Retina (tissue), 1 donor: ENCODE measurements around the gene B3GNT5.

Experiments used
- DNase-seq: peaks from one replicate; pipeline ENCODE4 v3.0.0-alpha.2; 2016

The B3GNT5 gene

GRCh38 chr3:183233966-183234365 is 19.1 kb upstream of the B3GNT5 start:
- DNase-seq: no peak

- DNase-seq: no peak
Measured at GRCh38 chr3:183239046-183239445, 14.0 kb upstream of the B3GNT5 start.

GRCh38 chr3:183242431-183242830 is 10.6 kb upstream of the B3GNT5 start:
- no peak for DNase-seq

- no peak for DNase-seq
Measured at GRCh38 chr3:183244219-183244618, 8.8 kb upstream of the B3GNT5 start.

GRCh38 chr3:183244981-183245476 is 8.0 kb upstream of the B3GNT5 start:
- no peak for DNase-seq

GRCh38 chr3:183247011-183247589 is 6.0 kb upstream of the B3GNT5 start:
- no peak for DNase-seq

GRCh38 chr3:183249006-183249718 is 3.9 kb upstream of the B3GNT5 start:
- no peak for DNase-seq

- DNase-seq: no peak
Measured at GRCh38 chr3:183252118-183252782, 803 bp upstream of the B3GNT5 start.

GRCh38 chr3:183253528-183254486 is 754 bp downstream of the B3GNT5 start:
- peak; percentile 86 for DNase-seq

- peak; percentile 83 for DNase-seq
Measured at GRCh38 chr3:183254487-183255347, 1.7 kb downstream of the B3GNT5 start.

- peak; percentile 38 for DNase-seq
Measured at GRCh38 chr3:183255348-183255730, 2.3 kb downstream of the B3GNT5 start.

GRCh38 chr3:183259087-183259486 is 6.0 kb downstream of the B3GNT5 start:
- no peak for DNase-seq

- no peak for DNase-seq
Measured at GRCh38 chr3:183259621-183260020, 6.6 kb downstream of the B3GNT5 start.

- no peak for DNase-seq
Measured at GRCh38 chr3:183260167-183260904, 7.3 kb downstream of the B3GNT5 start.

- DNase-seq: no peak
Measured at GRCh38 chr3:183261151-183261724, 8.2 kb downstream of the B3GNT5 start.

GRCh38 chr3:183262875-183263378 is 9.9 kb downstream of the B3GNT5 start:
- DNase-seq: no peak

- DNase-seq: peak; percentile 23
Measured at GRCh38 chr3:183264268-183264667, 11.2 kb downstream of the B3GNT5 start.

GRCh38 chr3:183265157-183265642 is 12.1 kb downstream of the B3GNT5 start:
- DNase-seq: peak; percentile 89

GRCh38 chr3:183265834-183266417 is 12.9 kb downstream of the B3GNT5 start:
- DNase-seq: peak; percentile 63

GRCh38 chr3:183266454-183266853 is 13.4 kb downstream of the B3GNT5 start:
- no peak for DNase-seq
